ENCODE measurements around the gene RADIL.

RADIL gene

DNA sequence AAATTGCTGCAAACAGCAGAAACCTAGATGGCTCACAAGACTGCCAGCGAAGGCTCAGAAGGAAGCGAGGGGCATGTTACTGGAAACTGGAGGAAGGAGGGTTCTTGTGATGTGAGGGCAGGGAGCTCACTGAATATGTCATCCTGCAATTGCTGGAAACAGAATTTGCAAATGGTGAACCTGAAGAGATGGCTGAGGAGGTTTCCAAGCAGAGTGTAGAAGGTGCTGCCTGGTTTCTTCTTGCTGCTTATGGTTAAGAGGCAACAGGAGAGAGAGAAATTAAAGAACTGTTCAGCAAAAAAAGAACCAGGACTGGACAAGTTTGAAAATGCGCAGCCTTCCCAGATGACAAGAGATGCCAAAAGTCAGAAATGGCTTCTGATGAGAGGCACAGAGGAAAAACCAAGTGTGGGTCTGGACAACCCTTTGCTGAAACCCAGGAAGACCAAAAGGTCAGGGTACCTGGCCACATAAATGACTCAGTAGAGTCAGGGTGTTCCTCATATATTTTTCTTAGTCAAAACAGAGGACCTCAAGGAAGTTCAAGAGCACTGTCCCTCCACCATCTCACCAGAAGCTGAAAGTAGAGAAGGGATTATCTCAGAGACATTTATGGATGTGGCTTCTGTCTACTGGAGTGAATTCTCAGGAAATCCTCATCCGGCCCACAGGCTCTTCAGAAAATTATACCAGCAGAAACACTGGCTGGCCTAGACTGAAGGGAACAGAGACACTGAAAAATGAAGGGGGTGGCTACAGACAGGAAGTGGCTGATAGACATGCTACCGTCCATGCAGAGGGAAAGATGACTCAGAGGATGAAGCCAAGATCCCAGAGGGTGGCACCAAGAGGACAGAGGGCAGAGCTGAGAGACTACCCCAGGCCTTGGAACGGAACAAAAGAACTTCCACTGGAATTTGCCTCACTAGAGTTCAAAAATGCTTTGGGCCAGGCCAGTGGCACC, 31.8 kb downstream of the RADIL start:
- DNase-seq (ENCODE audit: low read depth) = no peak

DNA sequence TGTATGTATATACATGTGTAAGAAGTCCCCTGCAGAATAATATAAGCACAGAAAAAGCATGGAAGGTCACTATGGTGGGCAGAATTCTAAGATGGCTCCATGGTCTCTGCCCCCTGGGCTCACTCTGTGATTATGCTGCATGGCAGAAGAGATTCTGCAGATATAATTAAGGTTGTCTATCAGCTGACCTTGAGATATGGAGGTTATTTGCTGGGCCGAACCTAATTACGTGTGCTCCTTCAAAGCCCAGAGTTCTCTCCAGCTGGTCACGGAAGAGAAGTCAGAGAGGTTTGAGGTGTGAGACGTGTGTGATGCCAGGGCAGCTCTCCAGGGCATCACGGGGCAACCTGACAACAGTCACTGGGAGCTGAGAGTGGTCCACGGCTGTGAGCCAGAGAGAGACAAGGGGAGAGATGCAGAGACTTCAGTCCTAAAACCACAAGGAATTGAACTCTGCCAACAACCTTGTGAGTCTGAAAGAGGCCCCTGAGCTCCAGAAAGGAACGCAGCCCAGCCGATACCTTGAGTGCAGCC, 33.2 kb downstream of the RADIL start:
- DNase-seq (ENCODE audit: low read depth) = no peak

DNA sequence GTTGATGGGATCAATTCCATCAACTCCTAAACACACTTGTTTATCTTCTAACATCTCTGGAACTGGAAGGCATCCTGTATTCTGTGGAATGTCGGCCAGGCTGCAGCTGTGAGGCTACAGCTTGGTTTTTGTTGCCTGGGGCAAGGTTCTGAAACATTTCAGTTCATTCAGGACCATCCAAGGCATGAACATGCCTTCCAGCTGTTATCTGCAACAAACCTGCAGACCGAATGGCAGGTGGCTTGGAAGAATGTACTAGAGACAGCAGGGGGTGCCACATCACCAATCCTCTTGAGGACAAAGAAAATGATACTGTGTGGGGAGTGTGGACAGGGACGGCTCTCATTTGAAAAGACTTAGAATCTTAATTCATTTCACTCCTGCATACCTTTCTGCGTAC, 34.1 kb downstream of the RADIL start:
- DNase-seq (ENCODE audit: low read depth) = no peak

DNA sequence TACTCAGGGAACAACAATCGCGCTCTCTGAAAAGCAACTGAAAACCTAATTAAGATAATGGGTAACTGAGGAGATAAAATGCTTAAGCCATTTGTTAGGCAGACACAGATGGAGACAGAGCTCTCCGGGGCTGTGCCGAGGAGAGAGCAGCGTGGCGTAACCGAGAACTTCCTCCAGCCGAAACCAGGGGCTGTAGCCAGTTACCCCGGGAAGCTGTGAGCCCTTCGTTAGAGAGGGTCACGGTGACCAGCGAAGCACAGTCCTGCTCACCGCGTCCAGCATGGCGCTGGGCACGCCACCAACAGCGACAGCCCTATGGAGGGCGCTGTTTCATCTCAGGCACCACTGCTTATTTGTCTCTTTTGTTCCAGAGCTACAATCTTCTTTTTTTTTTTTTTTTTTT, 37.8 kb downstream of the RADIL start:
- no peak for DNase-seq (ENCODE audit: low read depth)

DNA sequence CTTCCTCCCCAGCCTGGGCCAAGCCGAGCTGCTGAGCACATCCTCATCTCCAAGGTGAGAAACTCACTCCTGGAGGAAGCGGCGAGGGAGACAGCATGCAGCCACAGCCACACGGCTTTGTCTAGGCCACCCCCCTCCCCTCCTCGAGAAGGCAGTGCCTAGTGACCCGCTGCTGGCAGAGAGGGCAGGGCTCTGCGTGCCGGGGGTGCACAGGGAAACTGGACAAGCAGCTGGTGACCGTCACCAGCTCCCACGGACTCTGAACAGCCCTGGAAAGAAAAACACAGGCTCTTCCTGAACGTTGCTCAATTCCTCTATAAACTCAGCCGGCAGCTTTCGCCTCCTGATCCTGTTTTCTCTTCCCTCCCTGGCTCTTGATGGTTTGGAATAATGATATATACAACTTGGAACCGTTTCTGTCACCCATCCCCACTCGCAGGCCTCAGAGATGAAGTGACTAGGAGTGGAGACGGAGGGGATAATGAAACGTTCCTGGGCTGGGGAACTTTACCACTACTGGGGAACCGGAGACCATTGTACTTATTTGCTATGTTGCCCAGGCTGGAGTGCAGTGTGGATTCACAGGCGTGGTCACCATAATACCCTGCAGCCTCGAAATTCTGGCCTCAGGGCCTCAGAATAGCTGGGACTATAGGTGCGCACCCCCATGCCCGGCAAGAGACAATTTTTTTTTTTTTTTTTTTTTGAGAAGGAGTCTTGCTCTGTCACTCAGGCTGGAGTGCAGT, 41.0 kb downstream of the RADIL start:
- DNase-seq (ENCODE audit: low read depth) = no peak

DNA sequence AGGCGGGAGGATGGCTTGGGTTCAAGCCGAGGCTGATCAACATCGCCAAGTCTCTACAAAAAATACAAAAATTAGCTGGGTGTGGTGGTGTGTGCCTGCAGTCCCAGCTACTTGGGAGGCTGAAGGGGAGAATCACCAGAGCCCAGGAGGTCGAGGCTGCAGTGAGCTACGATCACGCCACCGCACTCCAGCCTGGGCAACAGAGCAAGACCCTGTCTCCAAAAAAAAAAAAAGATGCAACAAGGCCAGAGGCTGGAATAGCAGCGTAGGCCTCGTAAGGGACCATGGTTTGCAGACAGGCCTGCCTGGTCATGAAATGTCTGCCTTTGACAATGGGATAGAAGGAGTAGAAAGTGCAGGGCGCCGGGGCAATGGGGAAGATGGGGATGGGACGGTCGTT, 41.7 kb downstream of the RADIL start:
- no peak for DNase-seq (ENCODE audit: low read depth)

DNA sequence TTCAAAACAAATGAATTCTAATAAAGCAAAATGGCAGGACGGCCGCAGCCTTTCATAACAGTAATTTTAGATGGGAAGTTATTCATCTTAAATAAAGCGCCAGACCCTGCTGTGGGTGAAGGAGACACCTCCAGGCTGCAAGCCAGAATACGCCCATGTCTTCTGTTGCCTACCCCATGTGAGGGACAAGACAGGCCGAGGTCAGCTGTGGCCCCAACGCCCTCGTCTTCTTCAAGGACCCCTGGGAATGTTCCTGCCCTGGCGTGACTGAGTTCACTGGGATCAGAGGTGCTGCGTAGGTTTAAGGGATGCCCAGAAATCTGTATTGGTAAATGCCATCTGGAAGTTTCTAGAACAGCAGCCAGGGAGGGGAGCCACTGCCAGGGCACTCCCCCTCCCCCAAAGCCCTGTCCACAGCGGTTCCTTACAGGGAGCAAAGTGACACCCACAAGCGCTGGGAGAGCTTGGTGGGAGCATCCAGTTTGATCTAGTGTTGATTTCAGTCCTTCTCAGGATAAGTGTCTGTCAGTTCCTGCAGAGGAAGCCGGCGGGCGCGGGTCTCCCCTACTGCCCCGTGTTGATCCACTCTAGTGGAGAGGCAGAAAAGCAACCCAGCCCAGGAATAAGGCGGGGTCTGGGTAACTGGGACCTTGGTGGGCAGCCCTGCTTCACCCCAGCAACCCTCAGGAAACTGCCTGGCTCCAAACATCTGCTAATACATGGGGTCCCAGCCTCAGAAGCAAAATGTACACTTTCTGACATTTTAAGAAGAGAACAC, 42.3 kb downstream of the RADIL start:
- no peak for DNase-seq (ENCODE audit: low read depth)

DNA sequence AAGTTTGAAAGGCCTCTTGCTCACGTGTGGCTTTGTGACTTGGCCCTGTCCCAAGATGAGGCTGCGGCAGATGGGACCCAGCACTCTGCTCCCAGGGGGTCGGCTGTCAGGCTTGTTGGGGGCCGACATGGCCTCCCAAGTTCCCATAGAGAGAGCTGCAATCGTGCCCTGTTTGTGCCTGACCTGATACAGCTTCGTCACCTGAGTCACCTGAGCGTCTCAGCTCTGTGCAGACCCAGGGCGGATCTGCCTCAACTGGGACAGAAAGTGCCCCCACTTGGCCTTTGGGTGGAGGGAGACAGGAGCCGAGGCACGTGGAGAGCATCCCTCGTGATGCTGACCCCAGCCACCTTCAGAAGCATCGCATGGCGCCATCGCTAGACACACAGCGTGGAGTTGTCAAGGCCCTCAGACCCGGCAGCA, 43.4 kb downstream of the RADIL start:
- no peak for DNase-seq (ENCODE audit: low read depth)

DNA sequence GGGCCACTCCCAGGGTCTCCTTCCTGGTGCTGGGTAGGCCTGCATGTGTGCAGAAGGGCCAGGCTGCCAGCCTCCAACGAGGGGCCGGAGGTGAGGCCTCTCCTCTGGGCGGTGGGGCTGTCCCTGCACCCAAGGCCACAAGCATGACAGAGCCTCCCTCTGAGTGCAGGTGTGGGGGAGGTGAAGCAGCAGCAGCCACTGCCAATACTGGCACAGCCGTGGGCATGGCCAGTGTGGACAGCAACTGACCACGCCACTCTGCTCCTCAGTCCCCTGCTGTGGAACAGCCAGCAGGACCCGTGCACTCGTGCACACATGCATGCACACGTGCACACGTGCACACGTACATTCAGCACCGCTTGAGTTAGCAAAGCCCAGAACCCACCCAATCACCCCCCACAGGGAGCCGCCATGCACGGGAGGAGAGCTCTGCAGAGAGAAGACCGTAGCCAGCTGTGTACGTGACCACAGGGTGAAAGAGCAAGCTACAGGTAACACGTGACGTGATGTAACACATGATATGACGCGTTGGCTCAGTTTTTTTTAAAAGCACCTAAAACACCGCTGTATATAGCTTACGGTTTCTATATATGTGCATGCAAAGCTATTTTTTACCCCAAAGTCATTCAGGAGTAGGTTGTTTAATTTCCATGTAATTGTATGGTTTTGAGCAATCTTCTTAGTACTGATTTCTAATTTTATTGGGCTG, 44.7 kb downstream of the RADIL start:
- DNase-seq (ENCODE audit: low read depth) = no peak

DNA sequence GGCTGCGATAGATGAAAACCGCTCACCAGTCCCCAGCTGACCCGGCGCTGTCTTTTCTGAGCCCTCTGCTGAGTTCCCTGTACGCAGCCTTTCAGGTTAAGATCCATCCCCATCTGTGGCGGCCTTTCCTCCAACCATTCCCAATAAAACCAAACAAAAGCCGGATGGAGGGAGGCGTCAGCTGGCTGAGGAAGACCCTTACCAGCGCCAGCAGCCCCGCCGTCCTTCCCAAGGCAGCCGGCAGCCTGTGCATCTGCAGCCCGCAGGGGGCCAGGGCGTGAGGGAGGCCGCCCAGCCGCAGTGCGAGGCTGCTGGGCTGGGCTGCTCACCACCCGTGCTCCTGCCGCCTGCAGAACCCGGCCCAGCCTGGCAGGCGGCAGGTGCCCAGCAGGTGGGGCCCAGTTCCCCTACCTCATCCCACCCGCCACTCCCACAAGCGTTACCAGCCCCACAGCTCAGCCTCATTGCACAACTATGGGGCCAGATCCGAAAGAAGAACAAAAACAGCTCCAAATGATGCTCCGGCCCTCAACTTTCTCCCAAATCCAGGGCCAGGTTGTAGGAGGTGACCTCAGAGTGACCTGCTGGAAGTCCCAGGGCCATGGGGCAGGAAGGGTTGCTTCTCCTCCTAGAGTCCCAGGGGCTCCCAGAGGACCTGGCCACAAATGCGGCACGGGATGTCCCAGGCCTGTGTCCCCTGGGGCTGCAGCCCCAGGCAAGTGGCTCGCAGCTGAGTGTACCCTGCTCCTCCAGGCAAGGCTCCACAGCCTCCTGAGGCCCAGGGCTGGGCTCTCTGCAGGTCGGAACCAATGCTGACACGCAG, 45.5 kb downstream of the RADIL start:
- DNase-seq (ENCODE audit: low read depth) = no peak

DNA sequence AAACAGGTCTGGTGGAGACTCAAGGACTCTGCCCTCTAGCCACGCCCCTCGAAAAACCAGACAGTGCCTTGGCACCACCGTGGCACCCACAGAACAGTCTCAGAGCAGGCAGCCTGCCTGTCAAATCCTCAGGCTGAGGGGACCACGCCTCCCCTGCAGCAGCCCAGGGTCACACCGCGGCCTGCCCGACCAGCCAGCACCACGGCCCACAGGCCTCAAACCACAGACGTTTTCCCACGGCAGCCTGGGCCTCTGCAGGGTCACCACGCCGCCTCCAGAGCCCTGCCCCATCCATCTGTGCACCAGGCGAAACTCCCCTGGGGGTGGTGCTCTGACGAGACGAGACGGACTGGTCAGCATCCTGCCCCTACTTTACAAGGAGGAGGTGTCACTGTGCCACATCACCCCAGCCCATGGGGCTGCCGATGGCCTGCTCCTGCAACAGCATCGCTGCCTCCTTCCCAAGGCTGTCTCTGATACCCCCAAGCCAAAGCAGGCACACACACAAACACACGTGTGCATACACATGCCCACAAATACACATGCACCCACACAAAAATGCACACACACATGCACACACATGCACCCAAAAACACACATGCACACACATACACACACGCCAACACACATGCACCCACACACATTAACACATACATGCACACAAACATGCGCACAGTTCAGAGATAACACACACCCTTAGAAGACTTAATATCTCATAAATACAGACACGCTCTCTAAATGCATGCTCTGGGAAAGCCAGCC, 46.3 kb downstream of the RADIL start:
- DNase-seq (ENCODE audit: low read depth) = no peak

DNA sequence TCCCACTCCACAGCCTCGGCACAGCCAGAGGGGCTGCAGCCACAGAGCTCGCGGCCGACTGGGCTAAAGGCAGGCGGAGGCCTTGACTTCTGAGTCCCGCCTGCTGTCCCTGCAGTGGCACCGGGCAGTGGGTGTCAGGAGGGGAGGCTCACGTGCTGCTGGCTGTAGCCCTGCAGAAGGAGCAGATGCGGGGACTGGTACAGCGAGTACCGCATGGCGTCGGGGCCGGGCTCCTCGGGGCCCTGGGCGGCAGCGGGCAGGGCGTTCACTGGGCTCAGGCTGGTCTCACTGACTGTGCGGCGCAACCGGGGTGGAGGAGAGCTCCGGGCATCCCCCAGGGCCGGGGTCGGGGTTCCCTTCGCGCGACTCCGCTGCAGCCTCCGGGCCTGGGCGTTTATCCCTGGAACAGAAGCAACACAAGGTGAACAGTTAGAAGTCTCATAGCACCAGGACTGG, 47.3 kb downstream of the RADIL start:
- no peak for DNase-seq (ENCODE audit: low read depth)

DNA sequence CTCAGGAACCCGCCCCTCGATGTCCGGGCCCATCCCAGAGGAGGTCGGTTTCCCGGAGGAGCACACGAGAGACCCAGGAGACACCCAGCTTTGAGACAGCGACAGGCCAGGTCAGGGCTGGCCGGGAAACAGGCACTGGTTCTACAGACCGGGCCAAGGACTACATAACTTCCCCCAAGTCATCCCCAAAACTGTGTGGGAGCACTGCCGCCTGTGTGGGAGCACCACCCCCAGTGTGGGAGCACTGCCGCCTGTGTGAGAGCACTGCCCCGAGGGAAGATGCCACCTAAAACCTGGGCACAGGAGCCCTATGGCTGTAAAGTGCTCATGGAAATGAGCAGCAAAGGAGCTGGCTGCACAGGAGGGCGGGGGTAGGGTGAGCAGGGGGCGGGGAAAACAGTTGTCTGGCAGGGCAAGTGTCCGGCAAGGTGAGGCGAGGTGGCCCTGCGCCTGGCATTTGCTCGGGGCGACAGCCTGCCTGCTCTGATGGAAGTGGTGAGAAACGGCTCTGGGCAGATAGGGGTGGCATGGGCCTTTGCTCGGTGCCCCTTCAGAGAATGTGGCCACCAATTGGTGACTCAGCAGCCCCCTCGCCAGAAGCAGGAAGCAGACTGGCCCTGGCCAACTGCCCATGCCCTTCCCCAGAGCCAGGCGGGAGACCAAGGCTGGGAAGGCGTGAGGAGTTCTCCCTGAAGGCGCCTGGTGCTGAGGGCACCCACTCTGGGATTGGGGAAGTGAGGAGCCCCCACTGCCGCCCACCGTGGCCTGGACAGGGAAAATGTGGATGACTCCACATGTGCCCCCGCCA, 47.9 kb downstream of the RADIL start:
- no peak for DNase-seq (ENCODE audit: low read depth)

DNA sequence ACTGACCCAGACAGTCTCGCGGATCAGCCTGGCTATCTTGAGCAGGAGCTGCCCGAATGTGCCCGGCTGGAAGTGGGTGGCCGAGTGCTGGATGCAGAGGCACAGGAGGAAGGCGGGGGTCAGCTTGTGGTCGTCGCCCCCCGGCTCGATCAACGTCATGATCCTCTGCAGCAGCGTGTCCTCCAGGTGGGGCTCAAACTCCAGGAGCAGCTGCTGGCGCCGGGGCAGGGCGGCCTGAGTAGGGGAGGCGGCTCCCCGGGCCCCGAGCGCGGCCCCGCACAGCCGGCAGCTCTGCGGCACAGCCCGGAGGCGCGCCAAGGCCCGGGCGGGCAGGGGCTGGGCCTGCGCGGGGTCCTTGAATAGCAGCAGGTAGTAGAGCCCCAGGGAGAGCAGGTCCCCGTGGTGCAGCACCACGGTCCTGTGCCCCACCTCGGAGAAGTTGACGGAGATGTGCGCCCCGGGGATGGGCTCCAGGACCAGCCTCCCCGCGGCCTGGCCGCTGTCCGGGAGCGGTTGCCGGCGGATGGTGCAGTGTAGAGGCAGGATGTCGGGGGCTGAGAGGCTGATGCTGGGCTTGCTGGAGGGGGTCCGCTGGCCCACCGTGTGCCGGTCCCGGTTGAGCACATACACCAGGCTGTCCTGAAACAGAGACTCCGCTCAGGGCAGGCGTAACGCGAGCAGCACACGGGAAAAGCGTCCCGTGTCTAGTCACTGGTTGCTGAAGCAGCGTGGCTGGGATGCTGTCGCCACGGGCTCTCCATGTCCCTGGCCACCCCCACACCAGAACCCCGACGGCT, 48.7 kb downstream of the RADIL start:
- DNase-seq (ENCODE audit: low read depth) = no peak

DNA sequence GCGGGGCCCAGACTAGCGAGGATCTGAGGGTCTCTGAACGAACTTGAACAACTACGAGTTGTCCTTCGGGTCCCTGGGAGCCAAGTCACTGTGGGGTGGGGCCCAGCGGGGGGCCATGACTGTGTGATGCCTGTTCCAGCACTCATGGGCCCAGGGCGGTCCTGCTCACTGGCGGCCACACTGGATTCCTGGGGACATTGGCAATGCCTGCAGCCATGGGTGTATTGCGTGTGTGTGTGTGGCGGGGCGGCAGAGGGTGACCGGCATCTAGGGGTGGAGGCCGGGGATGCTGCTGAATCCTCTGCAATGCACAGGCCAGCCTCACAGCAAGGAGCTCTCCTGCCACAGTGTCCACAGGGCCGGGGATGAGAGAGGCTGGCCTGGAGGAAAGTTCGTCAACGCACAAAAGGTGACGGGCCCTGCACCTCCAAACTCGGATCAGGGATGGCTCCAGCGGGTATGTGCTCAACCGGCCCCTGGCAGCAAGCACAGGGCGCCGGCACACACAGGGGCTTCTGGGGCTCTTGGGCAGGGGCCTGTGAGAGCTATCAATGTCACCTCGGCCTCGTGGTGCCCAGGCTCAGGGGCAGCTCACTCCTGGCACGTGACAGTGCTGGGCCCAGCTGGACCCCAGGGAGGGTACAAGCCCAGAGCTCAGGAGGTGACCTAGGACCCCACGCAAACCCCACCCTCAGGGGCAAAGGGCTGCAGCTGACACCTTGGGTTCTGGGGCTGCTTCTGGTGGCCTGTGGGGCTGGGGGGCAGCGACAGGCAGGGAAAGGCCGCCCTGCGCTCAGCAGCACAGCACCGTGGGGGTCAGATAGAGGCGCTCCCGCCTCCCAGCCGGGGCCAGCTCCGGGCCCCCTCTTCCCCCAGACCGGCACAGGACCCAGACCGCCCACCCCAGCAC, 49.6 kb downstream of the RADIL start:
- no peak for DNase-seq (ENCODE audit: low read depth)

DNA sequence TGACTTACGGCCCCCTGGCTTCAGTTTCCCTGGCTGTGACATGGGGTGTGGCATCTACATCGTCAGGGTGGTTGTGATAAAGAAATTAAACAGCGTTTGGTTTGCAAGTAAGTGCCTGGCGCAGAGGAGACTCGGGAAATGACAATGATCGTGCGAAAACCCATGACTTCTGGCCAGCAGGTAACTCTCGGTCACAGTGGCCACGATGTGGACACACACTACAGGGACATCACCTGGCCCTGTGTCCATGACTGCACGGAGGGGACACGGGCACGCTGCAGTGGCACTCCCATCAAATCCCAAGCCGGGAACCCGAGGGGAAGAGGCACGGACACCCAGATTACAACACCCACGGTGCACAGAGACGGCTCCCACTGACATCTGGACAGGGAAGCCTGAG, 50.3 kb downstream of the RADIL start:
- DNase-seq (ENCODE audit: low read depth) = no peak

DNA sequence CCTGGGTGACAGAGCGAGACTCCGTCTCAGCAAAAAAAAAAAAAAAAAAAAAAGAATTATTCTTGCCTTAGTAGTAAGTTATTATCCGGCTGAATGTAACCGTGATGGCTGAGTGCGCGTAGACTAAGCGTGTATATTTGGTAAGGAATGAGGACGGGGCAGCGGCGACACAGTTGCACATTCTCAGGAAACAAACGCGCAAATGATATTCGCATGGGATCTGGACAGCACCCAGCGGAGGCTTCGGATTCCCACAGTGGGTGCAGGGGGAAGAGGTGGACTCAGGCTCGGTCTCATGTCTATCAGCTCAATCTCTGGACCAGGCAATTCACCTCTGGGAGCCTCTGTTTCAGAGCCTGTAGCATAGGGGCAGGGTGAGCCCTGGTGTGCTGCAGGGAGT, 50.8 kb downstream of the RADIL start:
- DNase-seq (ENCODE audit: low read depth) = no peak

All from CMK (cell line).